H1 (cell line): ENCODE data around the gene NTN1. TPM values are rescaled to one million over a fixed set of nuclear protein-coding genes. Genes with fewer than 3 reads are reported as not detected.

Experiments used
- CTCF ChIA-PET: fragments of 300-600 bp; sonication (Branson Sonifier 250); formaldehyde crosslinking; loops from one replicate; lab custom pipeline; 2021; ENCODE audit not compliant: partially characterized antibody; lab: Charles Lee
- POLR2A ChIA-PET: fragments of 300-600 bp; sonication (Branson Sonifier 250); formaldehyde crosslinking; loops from one replicate; lab custom pipeline; 2021; ENCODE audit warnings: inconsistent platforms; ENCODE audit not compliant: partially characterized antibody; lab: Charles Lee
- DNase-seq, 2 experiments: peaks; one replicate each; pipeline versions ENCODE4 v3.0.0 to v3.0.0-alpha.2; 2010 to 2022; ENCODE audit warnings: low spot score in 2 of 2, low read depth in 1 of 2, mixed read lengths in 1 of 2
- FAIRE-seq: peaks from 2 replicates; lab custom pipeline; 2011; peaks lifted over from hg19 to GRCh38; lab: Jason Lieb, UNC
- H2AFZ ChIP-seq: 2 replicates; pipeline ENCODE4 v1.8.1; 2012; ENCODE audit warnings: low read length, inconsistent platforms
- H2AK5ac ChIP-seq: 2 replicates; pipeline ENCODE4 v1.6.1; 2013; ENCODE audit warnings: low read depth, low read length
- H2BK120ac ChIP-seq: replicated peaks from 2 replicates; pipeline ENCODE3; 2013; ENCODE audit warnings: low read depth, low read length, inconsistent platforms
- H2BK12ac ChIP-seq: 2 replicates; pipeline ENCODE4 v1.6.1; 2013; ENCODE audit warnings: low read depth, low read length
- H2BK15ac ChIP-seq: 2 replicates; pipeline ENCODE4 v1.6.1; 2013; ENCODE audit warnings: low read length
- H2BK20ac ChIP-seq: 2 replicates; pipeline ENCODE4 v1.6.1; 2013; ENCODE audit warnings: low read length
- H2BK5ac ChIP-seq: 2 replicates; pipeline ENCODE4 v1.6.1; 2013; ENCODE audit warnings: low read depth, low read length
- H3K14ac ChIP-seq: 2 replicates; pipeline ENCODE4 v1.6.1; 2013; ENCODE audit warnings: inconsistent platforms; ENCODE audit not compliant: insufficient read length
- H3K18ac ChIP-seq: 2 replicates; pipeline ENCODE4 v1.6.1; 2013; ENCODE audit warnings: low read length; ENCODE audit errors: extremely low read depth
- H3K23ac ChIP-seq: 2 replicates; pipeline ENCODE4 v1.6.1; 2013; ENCODE audit warnings: inconsistent platforms; ENCODE audit not compliant: insufficient read length
- H3K23me2 ChIP-seq: 2 replicates; pipeline ENCODE4 v1.6.1; 2013; ENCODE audit warnings: low read depth, low read length
- H3K27ac ChIP-seq: 2 replicates; pipeline ENCODE4 v1.6.1; 2011; ENCODE audit warnings: low read depth, low read length, inconsistent platforms
- H3K27me3 ChIP-seq, 4 experiments: replicated peaks in 1 of 4; 1 replicate in 1 of 4; 2 replicates in 3 of 4; pipeline versions ENCODE4 v1.6.1 to v1.8.1; 2011 to 2013; ENCODE audit warnings: low read length in 3 of 4, mild to moderate bottlenecking in 3 of 4, inconsistent platforms in 2 of 4, mixed read lengths in 2 of 4, moderate library complexity in 1 of 4; ENCODE audit not compliant: control insufficient read depth in 3 of 4, insufficient read depth in 3 of 4; ENCODE audit errors: extremely low read depth in 1 of 4
- H3K36me3 ChIP-seq, 4 experiments: 2 replicates each; pipeline versions ENCODE4 v1.6.1 to v1.8.1; 2011 to 2013; ENCODE audit warnings: mild to moderate bottlenecking in 4 of 4, low read length in 3 of 4, moderate library complexity in 2 of 4, control low read depth in 1 of 4, inconsistent platforms in 1 of 4; ENCODE audit not compliant: insufficient read depth in 4 of 4, control insufficient read depth in 2 of 4
- H3K4ac ChIP-seq: replicated peaks from 2 replicates; pipeline ENCODE3; 2013; ENCODE audit warnings: low read length, low read depth, mixed read lengths, inconsistent platforms; ENCODE audit not compliant: insufficient read length
- H3K4me1 ChIP-seq, 4 experiments: replicated peaks in 1 of 4; 1 replicate in 1 of 4; 2 replicates in 3 of 4; pipeline versions ENCODE4 v1.6.1 to v1.8.1; 2011 to 2013; ENCODE audit warnings: low read length in 3 of 4, inconsistent platforms in 2 of 4, mixed read lengths in 1 of 4; ENCODE audit not compliant: insufficient read depth in 4 of 4, control insufficient read depth in 3 of 4
- H3K4me2 ChIP-seq, 2 experiments: 2 replicates each; pipeline versions ENCODE4 v1.6.1 to v1.8.1; 2011 to 2013; ENCODE audit warnings: low read depth in 2 of 2, low read length in 2 of 2, control low read depth in 1 of 2, inconsistent platforms in 1 of 2, mild to moderate bottlenecking in 1 of 2; ENCODE audit not compliant: insufficient read depth in 1 of 2
- H3K4me3 ChIP-seq, 4 experiments: fragments of 200-600, 300-600 bp in 1 of 4; sonication (generic), shearing (Covaris generic), sonication (Bioruptor Twin) in 1 of 4; 2 replicates each; pipeline versions ENCODE4 v1.5.1 to v1.8.1; 2011 to 2016; ENCODE audit warnings: low read length in 4 of 4, low read depth in 3 of 4, control low read depth in 2 of 4, inconsistent platforms in 2 of 4, mild to moderate bottlenecking in 2 of 4, mixed read lengths in 1 of 4, moderate library complexity in 1 of 4; ENCODE audit not compliant: insufficient read depth in 2 of 4; ENCODE audit errors: extremely low read depth in 1 of 4
- H3K56ac ChIP-seq: replicated peaks from 2 replicates; pipeline ENCODE3; 2013; ENCODE audit warnings: low read depth, mild to moderate bottlenecking, mixed read lengths, low read length, inconsistent platforms; ENCODE audit not compliant: insufficient read length
- H3K79me1 ChIP-seq: 2 replicates; pipeline ENCODE4 v1.6.1; 2013; ENCODE audit warnings: low read depth, low read length, control low read depth
- H3K79me2 ChIP-seq, 2 experiments: 2 replicates each; pipeline versions ENCODE4 v1.6.1 to v1.8.1; 2012 to 2013; ENCODE audit warnings: low read length in 2 of 2, mild to moderate bottlenecking in 2 of 2, inconsistent platforms in 1 of 2; ENCODE audit not compliant: insufficient read depth in 2 of 2, control insufficient read depth in 1 of 2
- H3K9ac ChIP-seq, 4 experiments: replicated peaks in 1 of 4; 1 replicate in 1 of 4; 2 replicates in 3 of 4; pipeline versions ENCODE4 v1.6.1 to v1.8.1; 2011 to 2013; ENCODE audit warnings: low read depth in 3 of 4, low read length in 3 of 4, control low read depth in 2 of 4, mild to moderate bottlenecking in 2 of 4, moderate library complexity in 2 of 4, inconsistent platforms in 1 of 4; ENCODE audit errors: extremely low read depth in 1 of 4
- H3K9me3 ChIP-seq, 2 experiments: 2 replicates each; pipeline versions ENCODE4 v1.6.1 to v1.8.1; 2012 to 2013; ENCODE audit warnings: mild to moderate bottlenecking in 2 of 2, moderate library complexity in 2 of 2, control low read depth in 1 of 2, inconsistent platforms in 1 of 2, low read depth in 1 of 2, low read length in 1 of 2, mixed read lengths in 1 of 2; ENCODE audit not compliant: insufficient read depth in 2 of 2
- H4K20me1 ChIP-seq, 2 experiments: replicated peaks in 1 of 2; 2 replicates each; pipeline versions ENCODE3 to v1.8.1; 2011 to 2013; ENCODE audit warnings: inconsistent platforms in 2 of 2, low read length in 2 of 2, mild to moderate bottlenecking in 1 of 2; ENCODE audit not compliant: insufficient read depth in 2 of 2, control insufficient read depth in 1 of 2
- H4K5ac ChIP-seq: 2 replicates; pipeline ENCODE4 v1.6.1; 2013; ENCODE audit warnings: low read length, low read depth, mixed read lengths, inconsistent platforms; ENCODE audit not compliant: insufficient read length
- H4K8ac ChIP-seq: 2 replicates; pipeline ENCODE4 v1.8.0; 2013; ENCODE audit warnings: mild to moderate bottlenecking, moderate library complexity, low read length, inconsistent platforms; ENCODE audit not compliant: insufficient read depth; ENCODE audit errors: extremely low read depth
- H4K91ac ChIP-seq: replicated peaks from 2 replicates; pipeline ENCODE3; 2013; ENCODE audit warnings: low read length, mixed read lengths, inconsistent platforms; ENCODE audit not compliant: insufficient read length
- CBX5 ChIP-seq: fragments of 300-800, 300-1000 bp; sonication (generic); IDR thresholded peaks from 2 replicates; pipeline ENCODE4 v1.7.1; 2016; ENCODE audit warnings: antibody characterized with exemption, low read length, low read depth
- EZH2 ChIP-seq: fragments of 200-600 bp; sonication (generic); IDR thresholded peaks from 2 replicates; pipeline ENCODE4 v1.7.1; 2012; ENCODE audit warnings: low read depth, mild to moderate bottlenecking, moderate library complexity, low read length, inconsistent platforms; ENCODE audit not compliant: severe bottlenecking
- GABPA ChIP-seq: IDR thresholded peaks from 2 replicates; pipeline ENCODE4 v1.6.1; 2011; ENCODE audit warnings: mild to moderate bottlenecking, low read length, moderate library complexity, borderline replicate concordance; ENCODE audit not compliant: insufficient read depth
- HDAC2 ChIP-seq, 2 experiments: fragments of 300-600 bp in 1 of 2; sonication (generic) in 1 of 2; IDR thresholded peaks; 2 replicates each; pipeline ENCODE4 v1.6.1; 2011 to 2012; ENCODE audit warnings: low read depth in 2 of 2, low read length in 2 of 2, mild to moderate bottlenecking in 2 of 2, moderate library complexity in 2 of 2, borderline replicate concordance in 1 of 2, inconsistent platforms in 1 of 2
- JUND ChIP-seq: IDR thresholded peaks from 2 replicates; pipeline ENCODE4 v1.6.1; 2011; ENCODE audit warnings: mild to moderate bottlenecking, improper control_type of control experiment, low read length
- KDM1A ChIP-seq: fragments of 200-600, 300-600 bp; sonication (generic); IDR thresholded peaks from 2 replicates; pipeline ENCODE4 v1.7.1; 2016; ENCODE audit warnings: mild to moderate bottlenecking, low read length, borderline replicate concordance
- POLR2AphosphoS5 ChIP-seq: IDR thresholded peaks from 2 replicates; pipeline ENCODE4 v1.6.1; 2011; ENCODE audit warnings: low read depth, low read length
- RXRA ChIP-seq: IDR thresholded peaks from 2 replicates; pipeline ENCODE4 v1.6.1; 2011; ENCODE audit warnings: low read depth, mild to moderate bottlenecking, low read length, moderate library complexity; ENCODE audit not compliant: insufficient read depth
- SAP30 ChIP-seq: fragments of 300-600 bp; sonication (generic); IDR thresholded peaks from 2 replicates; pipeline ENCODE4 v1.7.1; 2012; ENCODE audit warnings: low read length, moderate library complexity, mild to moderate bottlenecking, inconsistent platforms; ENCODE audit not compliant: insufficient read depth, insufficient replicate concordance
- SP1 ChIP-seq: IDR thresholded peaks from 2 replicates; pipeline ENCODE4 v1.6.1; 2011; ENCODE audit warnings: low read depth, low read length
- SUZ12 ChIP-seq: fragments of 200-600 bp; sonication (generic); IDR thresholded peaks from 2 replicates; pipeline ENCODE4 v1.6.1; 2012; ENCODE audit warnings: mild to moderate bottlenecking, inconsistent platforms, low read length, moderate library complexity, mixed read lengths
- WGBS, 2 experiments: shearing (Covaris generic) in 1 of 2; methylation state at CpG; one replicate each; pipeline versions ENCODE4 v1.1.6 to v1.1.7; 2013 to 2015; ENCODE audit warnings: low lambda C conversion rate in 2 of 2, mixed read lengths in 2 of 2, inconsistent platforms in 1 of 2, low coverage in 1 of 2, missing lambda C conversion rate in 1 of 2; ENCODE audit not compliant: insufficient replicate concordance in 2 of 2, insufficient coverage in 1 of 2, insufficient read length in 1 of 2; ENCODE audit errors: extremely low coverage in 1 of 2, missing lambda C conversion rate in 1 of 2; 5-methylcytosine and 5-hydroxymethylcytosine counted together
- polyA plus RNA-seq, 7 experiments: library from polyadenylated mRNA; depleted of rRNA in 3 of 7; stranded (reverse) in 5 of 7; unstranded in 2 of 7; fragments of >200 nt in 5 of 7; fragments of 200-250 nt in 2 of 7; gene quantifications; 1 replicate in 5 of 7; 2 replicates in 1 of 7; 4 replicates in 1 of 7; pipeline versions ENCODE4 v1.2.1 to v1.2.3, GENCODE V29; 2011 to 2013; ENCODE audit warnings: missing spikeins in 2 of 7, mixed read lengths in 2 of 7
- total RNA-seq: library from RNA; stranded (reverse); fragmentation: NEBNext Ultra II Directional; extraction: Animal tissue kit (Norgen Biotek cat#: 25700); gene quantifications from 2 replicates; pipeline ENCODE4 v1.2.1, GENCODE V29; 2021
- TF ChIP-seq, protein P1 (sequence below): IDR thresholded peaks from 2 replicates; pipeline ENCODE4 v1.6.1; 2011; ENCODE audit warnings: low read depth, mild to moderate bottlenecking, low read length; ENCODE audit not compliant: insufficient read depth

The NTN1 gene
- total and polyA plus RNA-seq, 2 of the 8 experiments (the other 6 are each of a cell fraction or from before 2014, with no cell fraction given): 2.0 to 2.3 TPM

DNA sequence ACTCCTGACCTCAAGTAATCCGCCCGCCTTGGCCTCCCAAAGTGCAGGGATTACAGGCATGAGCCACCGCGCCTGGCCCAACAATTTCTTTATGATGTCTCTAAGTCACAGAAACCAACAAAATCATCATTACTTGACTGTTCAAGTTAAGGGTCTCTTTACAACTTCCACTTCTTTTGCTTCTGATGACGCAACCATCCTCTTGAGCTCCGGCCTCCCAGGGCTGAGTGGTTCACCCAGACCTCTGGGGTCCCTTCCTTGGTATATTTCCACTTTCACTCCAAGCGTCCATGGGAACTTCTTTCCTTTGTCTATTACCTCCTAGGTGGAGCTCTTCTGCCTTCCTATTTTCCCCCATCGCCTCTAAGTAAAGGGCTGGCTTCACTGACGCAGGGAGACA lies 253.7 kb downstream of the NTN1 start:
- no peak for DNase-seq
- Histone ChIP-seq H2BK120ac (no peak overlapping the region), H3K27me3 (no peaks in the 10 kb centered on the region), H2BK5ac (no peak overlapping the region), H3K9me3 (no peaks in the 10 kb centered on the region), H2BK15ac (no peak overlapping the region), H3K4me3 (no peak overlapping the region), H4K5ac (no peak overlapping the region), H4K20me1 (no peaks in the 10 kb centered on the region), H2AK5ac (no peak overlapping the region), H3K27ac (no peak overlapping the region), H3K79me1 (no peaks in the 10 kb centered on the region), H2BK12ac (no peak overlapping the region), H3K23me2 (0 out of 2 replicates have a peak, but pooled peaks cover 2% of the 10 kb centered on the region), H3K18ac (no peak overlapping the region), H3K56ac (no peak overlapping the region), H4K91ac (no peak overlapping the region), H2BK20ac (no peak overlapping the region), H3K23ac (no peak overlapping the region), H3K4ac (no peak overlapping the region), H3K36me3 (no peaks in the 10 kb centered on the region), H3K4me1 (peaks cover 0 to 5% (median 2%) of the 10 kb centered on the region in 4 experiments; a peak in 1 of 7 replicates), H3K79me2 (no peaks in the 10 kb centered on the region), H3K14ac (no peak overlapping the region), H3K4me2 (no peak overlapping the region), H4K8ac (no peak overlapping the region), H2AFZ (no peak overlapping the region), H3K9ac (no peak overlapping the region)
- ChIA-PET POLR2A (no interaction called here), CTCF (interaction anchor here (0.6 to 5.6 kb wide), 4 partner anchors 9 to 53 kb away, joined by 3 to 30 read pairs (median 4); no protein-coding TSS in a partner anchor)
- no peak for TF ChIP-seq POLR2AphosphoS5
- no peak for TF ChIP-seq GABPA
- TF ChIP-seq, protein P1, sequence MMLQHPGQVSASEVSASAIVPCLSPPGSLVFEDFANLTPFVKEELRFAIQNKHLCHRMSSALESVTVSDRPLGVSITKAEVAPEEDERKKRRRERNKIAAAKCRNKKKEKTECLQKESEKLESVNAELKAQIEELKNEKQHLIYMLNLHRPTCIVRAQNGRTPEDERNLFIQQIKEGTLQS: no peak
- TF ChIP-seq EZH2: no peak
- no peak for TF ChIP-seq RXRA
- no peak for TF ChIP-seq JUND
- TF ChIP-seq SP1: no peak
- no peak for TF ChIP-seq CBX5
- TF ChIP-seq KDM1A: no peak
- TF ChIP-seq HDAC2 (IDR thresholded peaks at IDR 0.05; ENCODE audit: borderline replicate concordance in 1 of 2, low read depth in 2 of 2, low read length in 2 of 2): no peak
- no peak for TF ChIP-seq SAP30
- TF ChIP-seq SUZ12: no peak
- WGBS, 2 experiments: 94% methylated on average over 9 of the region's 9 CpGs; no CpG with 5 or more reads in 1 of the 2 experiments
- no peak for FAIRE-seq
